DOHH2 (cell line): ENCODE data around the gene ZNF503.

Experiments used
- H3F3A ChIP-seq: fragments of 200-600 bp; sonication (generic), shearing (Covaris generic); 2 replicates; pipeline ENCODE4 v1.6.0; 2016; ENCODE audit warnings: antibody characterized with exemption, mild to moderate bottlenecking; ENCODE audit not compliant: control insufficient read depth, insufficient read depth
- H3K27ac ChIP-seq: fragments of 200-600 bp; sonication (generic); 2 replicates; pipeline ENCODE4 v1.5.1; 2014; ENCODE audit warnings: low read depth, mild to moderate bottlenecking, low read length, moderate library complexity
- H3K27me3 ChIP-seq: fragments of 200-600 bp; sonication (generic); 2 replicates; pipeline ENCODE4 v1.6.1; 2014; ENCODE audit warnings: mild to moderate bottlenecking, low read length, mixed read lengths; ENCODE audit not compliant: control insufficient read depth
- H3K36me3 ChIP-seq: fragments of 200-600 bp; sonication (generic); 2 replicates; pipeline ENCODE4 v1.6.1; 2014; ENCODE audit warnings: mild to moderate bottlenecking, low read length, moderate library complexity, mixed read lengths; ENCODE audit not compliant: control insufficient read depth
- H3K4me1 ChIP-seq: fragments of 200-600 bp; sonication (generic); 2 replicates; pipeline ENCODE4 v1.6.1; 2014; ENCODE audit warnings: mild to moderate bottlenecking, low read length, mixed read lengths; ENCODE audit not compliant: control insufficient read depth
- H3K4me2 ChIP-seq: fragments of 200-600 bp; sonication (generic); 2 replicates; pipeline ENCODE4 v1.6.0; 2014; ENCODE audit warnings: mild to moderate bottlenecking, low read length, moderate library complexity
- H3K4me3 ChIP-seq: fragments of 200-600 bp; sonication (generic); 2 replicates; pipeline ENCODE4 v1.5.1; 2014; ENCODE audit warnings: mild to moderate bottlenecking, low read length, mixed read lengths
- H3K79me2 ChIP-seq: fragments of 200-600 bp; sonication (generic); 2 replicates; pipeline ENCODE4 v1.6.1; 2014; ENCODE audit warnings: mild to moderate bottlenecking, low read length, mixed read lengths; ENCODE audit not compliant: control insufficient read depth
- H3K9me2 ChIP-seq: fragments of 200-600 bp; sonication (generic); replicated peaks from 2 replicates; pipeline ENCODE4 v1.6.1; 2014; ENCODE audit warnings: mild to moderate bottlenecking, low read length, mixed read lengths; ENCODE audit not compliant: control insufficient read depth
- H3K9me3 ChIP-seq: fragments of 200-600 bp; sonication (generic); 2 replicates; pipeline ENCODE4 v1.6.1; 2014; ENCODE audit warnings: antibody characterized with exemption, low read length, mixed read lengths; ENCODE audit not compliant: control insufficient read depth, insufficient read depth
- H4K20me1 ChIP-seq: fragments of 200-600 bp; sonication (generic); 2 replicates; pipeline ENCODE4 v1.6.0; 2014; ENCODE audit warnings: low read depth, mild to moderate bottlenecking, antibody characterized with exemption, low read length, moderate library complexity; ENCODE audit not compliant: control insufficient read depth, insufficient read depth
- EZH2phosphoT487 ChIP-seq: fragments of 200-600 bp; sonication (generic); IDR thresholded peaks from 2 replicates; pipeline ENCODE4 v1.6.1; 2017; ENCODE audit warnings: borderline replicate concordance, mild to moderate bottlenecking, antibody characterized with exemption, low read length, moderate library complexity, mixed read lengths
- TF ChIP-seq, protein P1 (sequence below): fragments of 200-600 bp; sonication (generic); IDR thresholded peaks from one replicate; pipeline ENCODE4 v1.5.1; 2014; ENCODE audit warnings: antibody characterized with exemption, mild to moderate bottlenecking, low read depth, low read length; ENCODE audit not compliant: poor library complexity, severe bottlenecking

The ZNF503 gene

DNA sequence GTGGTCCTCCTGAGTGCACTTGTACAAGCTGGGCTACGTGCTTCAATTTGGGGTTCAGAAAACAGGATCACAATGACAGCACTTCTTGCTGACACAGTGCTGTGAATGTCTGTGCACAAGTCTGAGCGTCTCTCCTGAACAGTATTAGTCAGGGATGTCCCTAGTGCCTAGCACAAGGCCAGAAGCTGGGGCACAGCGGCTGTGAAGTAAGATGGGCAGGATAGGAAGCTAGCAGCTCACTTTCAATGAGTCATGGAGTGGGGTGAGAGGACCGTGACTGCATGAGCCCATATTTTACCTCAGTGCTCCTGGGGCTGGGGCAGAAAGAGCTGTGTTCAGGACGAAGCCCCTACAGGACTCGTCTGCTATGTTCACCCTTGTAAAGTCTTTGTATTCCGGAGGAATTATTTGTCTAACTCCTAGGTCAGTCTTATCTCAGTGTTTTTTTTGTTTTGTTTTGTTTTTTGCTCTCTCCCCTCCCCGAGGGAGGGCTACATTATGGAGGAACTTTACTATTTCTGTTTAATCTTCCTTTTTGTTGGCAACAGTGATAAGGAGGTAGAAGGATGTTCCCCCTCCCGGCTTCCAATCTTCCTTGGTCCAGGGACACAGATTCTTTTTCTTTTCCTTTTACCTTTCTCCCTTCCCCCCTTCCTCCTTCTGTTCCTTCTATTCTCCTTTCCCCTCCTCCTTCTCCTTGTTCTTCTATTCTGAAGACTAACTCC lies 27.0 kb upstream of the ZNF503 start:
- Histone ChIP-seq H3K4me2 (no peak overlapping the region), H3K9me3 (no peaks in the 10 kb centered on the region), H3K36me3 (no peaks in the 10 kb centered on the region), H3K27me3 (no peaks in the 10 kb centered on the region), H3K4me3 (no peak overlapping the region), H4K20me1 (no peaks in the 10 kb centered on the region), H3K27ac (no peak overlapping the region), H3K9me2 (no peaks in the 10 kb centered on the region), H3K79me2 (no peaks in the 10 kb centered on the region), H3F3A (no peaks in the 10 kb centered on the region), H3K4me1 (no peaks in the 10 kb centered on the region)
- TF ChIP-seq, protein P1, sequence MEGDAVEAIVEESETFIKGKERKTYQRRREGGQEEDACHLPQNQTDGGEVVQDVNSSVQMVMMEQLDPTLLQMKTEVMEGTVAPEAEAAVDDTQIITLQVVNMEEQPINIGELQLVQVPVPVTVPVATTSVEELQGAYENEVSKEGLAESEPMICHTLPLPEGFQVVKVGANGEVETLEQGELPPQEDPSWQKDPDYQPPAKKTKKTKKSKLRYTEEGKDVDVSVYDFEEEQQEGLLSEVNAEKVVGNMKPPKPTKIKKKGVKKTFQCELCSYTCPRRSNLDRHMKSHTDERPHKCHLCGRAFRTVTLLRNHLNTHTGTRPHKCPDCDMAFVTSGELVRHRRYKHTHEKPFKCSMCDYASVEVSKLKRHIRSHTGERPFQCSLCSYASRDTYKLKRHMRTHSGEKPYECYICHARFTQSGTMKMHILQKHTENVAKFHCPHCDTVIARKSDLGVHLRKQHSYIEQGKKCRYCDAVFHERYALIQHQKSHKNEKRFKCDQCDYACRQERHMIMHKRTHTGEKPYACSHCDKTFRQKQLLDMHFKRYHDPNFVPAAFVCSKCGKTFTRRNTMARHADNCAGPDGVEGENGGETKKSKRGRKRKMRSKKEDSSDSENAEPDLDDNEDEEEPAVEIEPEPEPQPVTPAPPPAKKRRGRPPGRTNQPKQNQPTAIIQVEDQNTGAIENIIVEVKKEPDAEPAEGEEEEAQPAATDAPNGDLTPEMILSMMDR, result no peak
- no peak for TF ChIP-seq EZH2phosphoT487

DNA sequence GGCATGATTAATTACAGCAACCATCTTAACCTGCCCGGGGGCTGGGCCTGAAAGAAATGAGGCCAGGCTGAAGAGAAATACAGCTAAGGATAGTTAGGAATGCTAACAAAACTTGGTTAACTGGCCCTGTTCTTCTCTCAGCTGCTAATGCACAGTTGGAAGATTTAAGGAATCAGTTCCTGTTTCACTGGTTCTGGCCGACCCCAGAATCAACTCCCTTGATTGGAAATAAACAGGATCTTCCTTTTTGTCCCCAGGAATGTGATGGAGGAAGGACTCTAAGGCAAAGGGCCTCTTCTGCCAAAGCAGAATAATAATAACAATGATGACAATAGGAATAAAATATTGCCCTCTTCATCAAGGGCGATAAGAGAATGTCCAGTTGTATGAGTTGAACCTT lies 26.4 kb upstream of the ZNF503 start:
- Histone ChIP-seq H3K4me1 (no peaks in the 10 kb centered on the region), H3K27ac (no peak overlapping the region), H3K9me2 (no peaks in the 10 kb centered on the region), H3F3A (no peaks in the 10 kb centered on the region), H3K36me3 (no peaks in the 10 kb centered on the region), H3K9me3 (no peaks in the 10 kb centered on the region), H3K4me2 (no peak overlapping the region), H3K79me2 (no peaks in the 10 kb centered on the region), H4K20me1 (no peaks in the 10 kb centered on the region), H3K4me3 (no peak overlapping the region), H3K27me3 (no peaks in the 10 kb centered on the region)
- no peak for TF ChIP-seq EZH2phosphoT487
- TF ChIP-seq, protein P1, result no peak

DNA sequence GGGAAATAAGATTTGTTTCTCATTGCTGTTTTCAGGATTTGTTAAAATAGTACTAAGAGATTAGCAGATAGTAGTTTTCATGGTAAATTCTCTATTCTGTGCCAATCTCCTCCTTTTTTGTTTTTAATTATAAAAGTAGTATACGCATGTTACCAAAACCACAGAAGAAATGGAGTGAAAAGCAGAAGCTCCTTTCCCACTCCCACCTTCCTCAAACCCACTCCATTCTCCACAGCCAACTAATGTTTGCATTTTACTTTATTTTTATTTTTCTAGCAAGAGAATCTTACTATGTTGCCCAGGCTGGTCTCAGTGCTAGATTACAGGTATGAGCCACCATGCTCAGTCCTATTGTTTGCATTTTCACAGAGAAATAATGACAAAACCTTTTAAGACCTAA lies 25.3 kb upstream of the ZNF503 start:
- H3K4me2 ChIP-seq, result no peak overlapping the region
- H3K27me3 ChIP-seq, result no peaks in the 10 kb centered on the region

More for the DNA sequence above, 25.3 kb upstream of the ZNF503 start:
- no peaks in the 10 kb centered on the region for H3K36me3 ChIP-seq
- H4K20me1 ChIP-seq, result no peaks in the 10 kb centered on the region
- no peak overlapping the region for H3K4me3 ChIP-seq
- no peaks in the 10 kb centered on the region for H3K4me1 ChIP-seq
- no peak for TF ChIP-seq EZH2phosphoT487
- TF ChIP-seq, protein P1, result no peak
- H3F3A ChIP-seq, result no peaks in the 10 kb centered on the region
- no peaks in the 10 kb centered on the region for H3K9me3 ChIP-seq
- no peaks in the 10 kb centered on the region for H3K79me2 ChIP-seq
- no peak overlapping the region for H3K27ac ChIP-seq
- no peaks in the 10 kb centered on the region for H3K9me2 ChIP-seq
